Activated CD8-positive, alpha-beta memory T cell treated with anti-CD3 and anti-CD28 coated beads, Interleukin-2, amount 50 U/mL, for 1 hour (primary cell): ENCODE measurements around the gene ST8SIA2.

Experiments
- DNase-seq: peaks from one replicate; pipeline ENCODE4 v3.0.0-alpha.2; 2020; ENCODE audit errors: extremely low read depth

The ST8SIA2 gene

GRCh38 chr15:92399271-92399950, 5.7 kb downstream of the ST8SIA2 start:
- DNase-seq: no peak

- no peak for DNase-seq
Measured at GRCh38 chr15:92400573-92400972, 6.9 kb downstream of the ST8SIA2 start.

GRCh38 chr15:92400980-92401787, 7.5 kb downstream of the ST8SIA2 start:
- no peak for DNase-seq

- DNase-seq: no peak
Measured at GRCh38 chr15:92402751-92403150, 9.1 kb downstream of the ST8SIA2 start.

- DNase-seq: no peak
Measured at GRCh38 chr15:92405942-92406341, 12.3 kb downstream of the ST8SIA2 start.

GRCh38 chr15:92407321-92407720, 13.6 kb downstream of the ST8SIA2 start:
- DNase-seq: no peak

- no peak for DNase-seq
Measured at GRCh38 chr15:92407916-92408315, 14.2 kb downstream of the ST8SIA2 start.

GRCh38 chr15:92409006-92409405, 15.3 kb downstream of the ST8SIA2 start:
- DNase-seq: no peak

- no peak for DNase-seq
Measured at GRCh38 chr15:92409521-92409920, 15.8 kb downstream of the ST8SIA2 start.

- no peak for DNase-seq
Measured at GRCh38 chr15:92410537-92410936, 16.9 kb downstream of the ST8SIA2 start.

- no peak for DNase-seq
Measured at GRCh38 chr15:92411256-92411655, 17.6 kb downstream of the ST8SIA2 start.

- DNase-seq: no peak
Measured at GRCh38 chr15:92413510-92413909, 19.8 kb downstream of the ST8SIA2 start.

DNA sequence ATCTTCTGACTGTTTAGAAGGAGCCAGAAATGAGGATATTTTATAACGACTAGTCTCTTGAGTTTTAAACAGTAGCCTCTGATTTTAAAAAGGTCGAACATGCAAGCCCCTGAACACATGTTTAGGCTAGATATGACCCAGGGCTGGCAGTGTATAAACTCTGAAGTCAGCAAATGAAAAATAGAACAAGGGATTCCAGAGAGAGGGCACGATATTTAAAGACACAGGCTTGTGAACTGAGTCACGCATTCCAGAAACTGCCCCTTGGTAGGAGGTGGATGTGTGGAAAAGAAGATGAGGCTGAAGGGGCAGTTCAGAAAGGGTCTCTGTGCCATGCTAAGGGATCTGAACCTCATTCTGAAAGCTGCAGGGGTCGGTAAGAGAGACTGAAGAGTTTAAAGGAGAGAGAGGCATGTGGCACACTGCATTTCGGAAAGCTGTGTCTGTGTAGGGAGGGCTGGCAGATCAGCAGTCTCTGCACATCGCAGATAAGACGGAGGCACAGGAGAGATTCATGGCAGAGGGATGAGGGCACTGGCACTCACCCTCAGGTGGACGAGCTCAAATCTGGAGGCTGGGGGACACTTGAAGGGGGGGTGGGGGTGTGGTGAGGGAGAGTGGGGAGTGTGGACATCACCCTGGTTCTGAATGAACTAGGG, 22.1 kb downstream of the ST8SIA2 start:
- DNase-seq: no peak

DNA sequence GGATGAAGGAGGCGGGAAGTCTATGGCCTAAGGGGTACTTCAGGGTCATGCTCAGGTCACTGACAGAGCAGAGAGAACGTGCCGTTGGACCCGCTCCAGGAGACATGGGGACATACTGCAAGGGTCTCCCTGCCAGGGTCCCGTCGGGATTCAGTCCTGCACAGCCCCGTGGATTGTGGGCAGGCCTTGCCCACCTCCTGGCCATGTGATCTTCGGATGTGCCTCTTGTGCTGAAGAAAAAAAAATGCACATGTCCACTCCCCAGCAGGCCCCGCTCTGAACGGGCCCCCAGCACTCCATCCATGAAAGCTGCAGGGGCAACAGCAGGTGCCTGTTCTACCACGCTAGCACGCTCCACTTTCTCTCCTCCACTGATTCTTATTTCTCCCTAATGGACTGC, 22.9 kb downstream of the ST8SIA2 start:
- DNase-seq: no peak

- no peak for DNase-seq
Measured at GRCh38 chr15:92417716-92418115, 24.0 kb downstream of the ST8SIA2 start.

- DNase-seq: no peak
Measured at GRCh38 chr15:92418864-92419263, 25.2 kb downstream of the ST8SIA2 start.

- DNase-seq: no peak
Measured at GRCh38 chr15:92421976-92422375, 28.3 kb downstream of the ST8SIA2 start.

- no peak for DNase-seq
Measured at GRCh38 chr15:92425578-92426225, 32.0 kb downstream of the ST8SIA2 start.

- no peak for DNase-seq
Measured at GRCh38 chr15:92429378-92430068, 35.8 kb downstream of the ST8SIA2 start.

- DNase-seq: no peak
Measured at GRCh38 chr15:92430069-92430440, 36.4 kb downstream of the ST8SIA2 start.

DNA sequence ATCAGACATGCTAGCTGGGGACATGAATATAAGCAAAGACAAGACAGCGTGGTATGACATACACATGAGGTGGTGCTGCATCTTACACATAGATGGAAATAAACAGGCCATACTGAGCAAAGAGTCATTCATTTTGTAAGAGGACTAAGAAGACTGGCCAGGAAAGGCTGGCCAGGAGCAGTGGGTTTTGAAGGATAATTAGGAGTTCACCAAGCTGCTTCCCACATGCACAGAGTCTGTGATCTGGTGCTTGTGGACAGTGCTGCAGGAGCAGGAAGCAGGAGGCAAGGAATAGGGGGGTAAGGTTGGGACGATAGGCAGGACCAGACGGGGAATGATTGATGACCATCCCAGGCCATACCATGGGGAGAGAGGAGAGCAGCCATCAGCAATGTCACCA, 41.5 kb downstream of the ST8SIA2 start:
- DNase-seq: no peak

DNA sequence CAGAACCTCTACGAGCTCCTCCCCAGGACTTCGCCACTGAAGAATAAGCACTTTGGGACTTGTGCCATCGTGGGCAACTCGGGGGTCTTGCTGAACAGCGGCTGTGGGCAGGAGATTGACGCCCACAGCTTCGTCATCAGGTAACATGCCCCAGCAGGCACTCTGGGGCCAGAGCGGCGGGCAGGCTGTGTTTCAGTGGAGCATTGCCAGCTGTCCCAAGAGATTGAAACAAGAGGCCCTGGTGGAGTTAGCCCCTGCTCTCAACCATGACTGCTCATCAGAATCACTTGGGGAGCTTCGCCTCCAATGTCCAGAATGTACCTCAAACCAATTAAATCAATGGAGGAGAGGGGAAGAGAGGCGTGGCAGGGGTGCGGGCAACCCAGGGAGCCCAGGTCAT, 44.8 kb downstream of the ST8SIA2 start:
- no peak for DNase-seq
